Omental fat pad (tissue), 4 donors: ENCODE results near the gene CALN1. TPM values are rescaled to one million over a fixed set of nuclear protein-coding genes. Genes with fewer than 3 reads are reported as not detected.

ENCODE experiments used
- ATAC-seq: fragments of 150-250 bp; one replicate; pipeline ENCODE4 v1.9.1; 2016; ENCODE audit warnings: mild to moderate bottlenecking, moderate library complexity; ENCODE audit not compliant: low FRiP score
- DNase-seq: peaks from one replicate; pipeline ENCODE4 v3.0.0-alpha.2; 2019; ENCODE audit warnings: low spot score
- CTCF ChIP-seq, 3 donors: fragments of 450-650 bp; IDR thresholded peaks; one replicate each; pipeline ENCODE4 v1.5.1; 2016 to 2017; ENCODE audit warnings: antibody characterized with exemption in 3 of 3, mild to moderate bottlenecking in 3 of 3, moderate library complexity in 2 of 3
- total RNA-seq, 4 donors: library from RNA; depleted of rRNA; stranded (reverse); fragments of >200 nt; gene quantifications; one replicate each; pipeline ENCODE4 v1.1.0, GENCODE V29; 2016

Gene CALN1
- total RNA-seq, 4 donors from 2014 or later, result 0.16 TPM; not detected in 3

DNA sequence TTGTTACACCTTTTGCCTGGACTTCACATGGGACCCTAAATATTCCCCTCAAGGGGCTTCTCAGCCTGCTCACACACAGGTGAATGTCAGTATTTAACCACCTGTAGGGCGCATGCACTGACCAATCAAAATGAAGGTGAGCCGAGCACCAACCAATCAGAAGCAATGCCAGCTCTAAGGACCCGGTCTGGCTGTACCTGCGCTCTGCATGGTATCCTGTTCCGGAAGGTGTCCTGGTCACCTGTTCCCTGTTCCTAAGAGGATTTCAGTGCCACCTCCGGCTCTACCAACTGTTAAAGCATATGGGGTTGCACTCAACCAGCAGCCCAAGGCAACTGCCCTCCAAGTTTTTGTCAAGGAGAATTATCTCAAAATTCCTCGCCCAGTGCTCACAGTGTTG is 18.4 kb upstream of the CALN1 start:
- no peak for ATAC-seq
- TF ChIP-seq CTCF (IDR thresholded peaks at IDR 0.05), result no peak
- DNase-seq, result no peak

DNA sequence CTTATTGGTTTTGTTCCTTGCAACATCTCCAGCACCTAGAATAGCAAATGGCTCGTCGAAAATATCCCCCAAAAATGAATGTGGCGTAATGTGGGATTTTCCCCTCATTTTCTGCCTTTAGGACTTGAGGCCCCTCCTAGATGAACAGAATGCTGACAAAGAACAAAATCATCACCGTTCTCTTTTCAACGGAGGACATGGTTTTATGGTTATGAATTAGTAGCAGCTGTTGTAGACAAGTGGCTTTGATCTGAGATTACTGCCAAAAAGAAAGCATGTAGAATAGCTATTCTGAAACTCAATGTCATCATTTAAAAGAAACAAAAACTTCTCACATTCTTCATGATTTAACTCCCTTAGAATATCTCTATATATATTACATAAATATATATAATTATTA is 17.2 kb upstream of the CALN1 start:
- DNase-seq (no peak), ATAC-seq (no peak)
- no peak for TF ChIP-seq CTCF (IDR thresholded peaks at IDR 0.05)

- ATAC-seq (no peak), DNase-seq (no peak)
- TF ChIP-seq CTCF (IDR thresholded peaks at IDR 0.05), result no peak
These were observed 4.7 kb upstream of the CALN1 start for GRCh38 chr7:72416846-72417245.

GRCh38 chr7:72415586-72415985 is 3.4 kb upstream of the CALN1 start:
- TF ChIP-seq CTCF (IDR thresholded peaks at IDR 0.05), result no peak
- DNase-seq (no peak), ATAC-seq (no peak)

DNA sequence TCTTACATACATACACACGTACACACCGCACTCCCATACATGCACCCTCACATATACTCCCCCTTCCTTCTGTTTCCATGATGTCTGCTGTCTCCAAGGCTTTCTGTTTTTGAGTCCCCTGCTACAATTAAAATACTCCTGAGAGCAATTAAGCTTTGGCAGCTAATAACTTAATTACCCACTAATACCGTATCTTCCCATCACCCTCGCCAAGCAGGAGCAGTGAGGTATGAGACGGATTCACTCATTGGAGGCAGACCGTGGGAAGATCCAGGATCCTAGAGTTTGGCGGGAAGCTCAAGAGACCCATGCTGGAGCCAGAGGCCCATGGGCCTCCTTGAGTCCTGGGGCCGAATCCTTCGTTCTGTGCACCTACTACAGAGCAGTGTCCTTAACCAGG is 1.7 kb upstream of the CALN1 start:
- no peak for TF ChIP-seq CTCF (IDR thresholded peaks at IDR 0.05)
- no peak for ATAC-seq

GRCh38 chr7:72413290-72413689 is 1.2 kb upstream of the CALN1 start:
- TF ChIP-seq CTCF (IDR thresholded peaks at IDR 0.05), result no peak
- no peak for ATAC-seq
- no peak for DNase-seq

More for the DNA sequence above, 1.7 kb upstream of the CALN1 start:
- DNase-seq, result no peak

DNA sequence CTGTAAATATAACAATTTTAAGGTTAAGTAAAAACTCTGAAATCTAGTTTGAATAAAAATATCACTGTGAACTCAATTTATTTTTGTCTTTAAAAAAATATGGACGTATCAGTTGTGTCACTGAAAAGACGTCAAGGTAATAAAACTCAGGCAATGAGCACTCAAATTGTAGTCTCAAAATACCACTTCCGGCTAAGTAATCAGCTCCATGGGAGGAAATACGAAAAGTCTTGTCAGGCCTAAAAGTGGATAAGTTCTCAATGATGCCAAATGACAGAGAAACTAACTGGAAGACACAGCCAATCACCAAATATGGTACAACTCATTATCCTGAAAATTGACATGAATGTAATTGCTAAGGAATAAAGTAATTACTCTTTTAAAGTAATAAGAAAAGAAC is 719 bp downstream of the CALN1 start:
- no peak for TF ChIP-seq CTCF (IDR thresholded peaks at IDR 0.05)
- no peak for DNase-seq
- ATAC-seq, result no peak
